Measurements from ENCODE around the gene SLC35B1. TPM values are rescaled to one million over a fixed set of nuclear protein-coding genes. Genes with fewer than 3 reads are reported as not detected.

SLC35B1 gene
- total RNA-seq, 2 experiments from 2014 or later, result 51.2 to 51.4 TPM

DNA sequence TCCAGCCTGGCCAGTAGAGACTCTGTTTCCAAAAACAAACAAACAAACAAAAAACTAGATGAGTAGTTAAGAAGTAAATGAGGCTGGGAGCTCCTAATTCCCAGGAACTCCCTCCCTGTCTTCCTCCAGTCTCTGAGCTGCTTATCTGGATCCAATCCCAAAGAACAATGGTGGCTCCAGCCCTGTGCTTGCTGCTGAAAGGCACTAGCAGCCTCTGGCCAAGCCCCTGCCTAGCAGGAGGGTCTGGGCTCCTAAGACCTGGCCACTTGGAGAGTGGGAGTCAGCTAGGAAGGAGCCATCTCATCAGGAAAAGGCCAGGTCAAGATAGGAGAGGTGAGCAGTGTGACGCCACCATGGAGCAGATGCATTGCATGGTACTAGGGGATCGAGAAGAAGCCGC lies 14.3 kb upstream of the SLC35B1 start:
- intact Hi-C loops (cut with micrococcal nuclease; ENCODE audit: unreplicated experiment), result no loop called here
- Histone ChIP-seq H3K4me1 (ENCODE audit: insufficient read depth, low read length, poor library complexity, severe bottlenecking) (no peaks in the 10 kb centered on the region), H3K4me2 (ENCODE audit: low read length) (no peak overlapping the region), H3K36me3 (ENCODE audit: insufficient read depth, low read length) (peaks cover 97% of the 10 kb centered on the region), H3K79me2 (ENCODE audit: insufficient read depth, low read depth, low read length) (peaks cover 4% of the 10 kb centered on the region; the same call in 1 of the 2 replicates), H4K20me1 (ENCODE audit: insufficient read depth, low read length) (no peaks in the 10 kb centered on the region; the same call in 1 of the 2 replicates), H2AFZ (ENCODE audit: low read length) (no peak overlapping the region), H3K9me2 (ENCODE audit: insufficient read depth, low read length) (no peaks in the 10 kb centered on the region), H3K9me3 (ENCODE audit: low read length) (no peaks in the 10 kb centered on the region), H3K27ac (ENCODE audit: low read depth, low read length, poor library complexity, severe bottlenecking) (no peak overlapping the region), H3K4me3 (ENCODE audit: low read depth, low read length, poor library complexity, severe bottlenecking) (no peak overlapping the region)
- ChIA-PET CTCF (ENCODE audit: unreplicated experiment) (no interaction called here), POLR2A (interaction anchor here (0.6 to 1.4 kb wide), 3 partner anchors 9 to 18 kb away, joined by 3 to 6 read pairs (median 6); no protein-coding TSS in a partner anchor)
- no TSS peak for BruUV-seq (replicated peaks)
- TF ChIP-seq EZH2phosphoT487 (IDR thresholded peaks at IDR 0.05; ENCODE audit: borderline replicate concordance, low read depth, low read length), result no peak
- TF ChIP-seq, protein P1, sequence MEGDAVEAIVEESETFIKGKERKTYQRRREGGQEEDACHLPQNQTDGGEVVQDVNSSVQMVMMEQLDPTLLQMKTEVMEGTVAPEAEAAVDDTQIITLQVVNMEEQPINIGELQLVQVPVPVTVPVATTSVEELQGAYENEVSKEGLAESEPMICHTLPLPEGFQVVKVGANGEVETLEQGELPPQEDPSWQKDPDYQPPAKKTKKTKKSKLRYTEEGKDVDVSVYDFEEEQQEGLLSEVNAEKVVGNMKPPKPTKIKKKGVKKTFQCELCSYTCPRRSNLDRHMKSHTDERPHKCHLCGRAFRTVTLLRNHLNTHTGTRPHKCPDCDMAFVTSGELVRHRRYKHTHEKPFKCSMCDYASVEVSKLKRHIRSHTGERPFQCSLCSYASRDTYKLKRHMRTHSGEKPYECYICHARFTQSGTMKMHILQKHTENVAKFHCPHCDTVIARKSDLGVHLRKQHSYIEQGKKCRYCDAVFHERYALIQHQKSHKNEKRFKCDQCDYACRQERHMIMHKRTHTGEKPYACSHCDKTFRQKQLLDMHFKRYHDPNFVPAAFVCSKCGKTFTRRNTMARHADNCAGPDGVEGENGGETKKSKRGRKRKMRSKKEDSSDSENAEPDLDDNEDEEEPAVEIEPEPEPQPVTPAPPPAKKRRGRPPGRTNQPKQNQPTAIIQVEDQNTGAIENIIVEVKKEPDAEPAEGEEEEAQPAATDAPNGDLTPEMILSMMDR (conservative IDR thresholded peaks at IDR 0.05; ENCODE audit: low read length), result no peak
- DNase-seq (ENCODE audit: low spot score), result no peak

DNA sequence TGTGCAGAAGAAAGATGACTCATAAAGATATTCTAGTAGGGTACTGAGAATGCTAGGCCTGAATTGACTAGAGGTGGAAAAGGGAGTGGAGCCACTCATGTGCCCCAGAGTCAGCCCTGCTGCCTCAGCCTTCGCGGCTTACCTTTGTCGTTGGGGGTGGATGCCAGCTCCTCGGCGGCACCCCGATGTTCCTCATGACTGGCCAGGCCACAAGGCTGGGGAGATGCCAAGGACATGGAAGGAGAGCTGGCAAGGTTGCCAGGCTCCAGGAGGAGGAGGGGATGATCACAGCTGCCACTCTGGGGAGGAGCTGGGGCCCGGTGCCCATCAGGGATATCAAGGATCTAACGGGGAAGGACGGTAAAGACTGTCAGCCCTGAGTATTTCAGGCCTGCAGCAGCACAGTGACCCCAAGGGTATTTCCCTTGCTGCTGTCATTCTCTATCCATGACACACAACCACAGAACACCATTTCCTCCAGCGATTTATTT lies 9.7 kb upstream of the SLC35B1 start:
- no peaks in the 10 kb centered on the region for H3K9me3 ChIP-seq (ENCODE audit: low read length)
- ChIA-PET POLR2A (no interaction called here), CTCF (ENCODE audit: unreplicated experiment) (no interaction called here)
- intact Hi-C loops (cut with micrococcal nuclease; ENCODE audit: unreplicated experiment), result no loop called here
- no peak overlapping the region for H3K4me2 ChIP-seq (ENCODE audit: low read length)
- BruUV-seq (replicated peaks), result no TSS peak
- no peaks in the 10 kb centered on the region for H3K4me1 ChIP-seq (ENCODE audit: insufficient read depth, low read length, poor library complexity, severe bottlenecking)
- TF ChIP-seq, protein P1 (conservative IDR thresholded peaks at IDR 0.05; ENCODE audit: low read length), result no peak
- no peak for TF ChIP-seq EZH2phosphoT487 (IDR thresholded peaks at IDR 0.05; ENCODE audit: borderline replicate concordance, low read depth, low read length)
- no peaks in the 10 kb centered on the region for H3K79me2 ChIP-seq (ENCODE audit: insufficient read depth, low read depth, low read length)
- H3K4me3 ChIP-seq (ENCODE audit: low read depth, low read length, poor library complexity, severe bottlenecking), result no peak overlapping the region
- no peaks in the 10 kb centered on the region for H3K9me2 ChIP-seq (ENCODE audit: insufficient read depth, low read length)
- H3K27ac ChIP-seq (ENCODE audit: low read depth, low read length, poor library complexity, severe bottlenecking), result no peak overlapping the region
- peaks cover 96% of the 10 kb centered on the region for H3K36me3 ChIP-seq (ENCODE audit: insufficient read depth, low read length)
- H2AFZ ChIP-seq (ENCODE audit: low read length), result no peak overlapping the region
- DNase-seq (ENCODE audit: low spot score), result no peak
- no peaks in the 10 kb centered on the region; the same call in 1 of the 2 replicates for H4K20me1 ChIP-seq (ENCODE audit: insufficient read depth, low read length)

DNA sequence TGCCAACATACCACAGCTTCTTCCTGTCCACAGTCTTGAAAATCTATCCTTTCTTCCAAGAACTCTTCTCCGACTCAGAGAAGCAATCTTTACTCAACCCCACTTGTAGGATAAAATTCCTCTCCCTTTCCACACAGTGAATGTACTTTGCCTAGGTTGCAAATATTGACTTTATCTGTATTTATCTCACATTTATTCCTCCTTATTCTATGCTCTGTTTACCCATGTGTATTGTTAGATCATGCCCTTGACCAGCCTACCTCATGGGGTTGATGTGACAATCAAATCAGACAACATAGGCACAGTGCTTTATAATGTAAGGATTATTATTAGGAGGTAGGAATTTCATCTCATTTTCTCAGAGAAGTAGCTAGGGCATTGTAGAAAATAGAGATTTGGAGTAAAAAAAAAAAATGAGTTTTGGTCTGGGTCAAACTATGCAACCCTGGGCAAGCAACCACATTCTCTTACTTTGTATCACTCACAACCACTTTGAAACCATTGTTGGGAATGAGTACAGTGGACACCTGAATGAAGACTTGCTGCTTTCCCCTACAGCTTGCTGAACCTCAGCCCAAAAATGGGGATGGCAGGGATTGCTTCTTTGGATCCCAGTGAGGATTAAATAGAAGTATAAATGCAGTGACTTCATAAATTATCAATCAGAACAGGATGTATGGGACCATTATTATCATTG lies 9.1 kb upstream of the SLC35B1 start:
- no peak for TF ChIP-seq EZH2phosphoT487 (IDR thresholded peaks at IDR 0.05; ENCODE audit: borderline replicate concordance, low read depth, low read length)
- no peaks in the 10 kb centered on the region; the same call in 1 of the 2 replicates for H4K20me1 ChIP-seq (ENCODE audit: insufficient read depth, low read length)
- no peaks in the 10 kb centered on the region for H3K9me3 ChIP-seq (ENCODE audit: low read length)
- no peaks in the 10 kb centered on the region for H3K9me2 ChIP-seq (ENCODE audit: insufficient read depth, low read length)
- DNase-seq (ENCODE audit: low spot score), result no peak
- no peak overlapping the region for H3K27ac ChIP-seq (ENCODE audit: low read depth, low read length, poor library complexity, severe bottlenecking)
- no peak overlapping the region for H3K4me2 ChIP-seq (ENCODE audit: low read length)
- intact Hi-C loops (cut with micrococcal nuclease; ENCODE audit: unreplicated experiment), result no loop called here
- ChIA-PET CTCF (ENCODE audit: unreplicated experiment) (no interaction called here), POLR2A (interaction anchor here (1.0 kb wide), 1 partner anchor 31 kb away, joined by 3 read pairs; no protein-coding TSS in a partner anchor)
- peaks cover 95% of the 10 kb centered on the region for H3K36me3 ChIP-seq (ENCODE audit: insufficient read depth, low read length)
- H3K4me1 ChIP-seq (ENCODE audit: insufficient read depth, low read length, poor library complexity, severe bottlenecking), result no peaks in the 10 kb centered on the region
- no peak overlapping the region for H3K4me3 ChIP-seq (ENCODE audit: low read depth, low read length, poor library complexity, severe bottlenecking)
- no TSS peak for BruUV-seq (replicated peaks)
- no peak overlapping the region for H2AFZ ChIP-seq (ENCODE audit: low read length)
- H3K79me2 ChIP-seq (ENCODE audit: insufficient read depth, low read depth, low read length), result no peaks in the 10 kb centered on the region

All from OCI-LY7 (cell line).